Ammon's horn (tissue), 1 donor: ENCODE measurements around the gene ZNF519.
"Not testable (repeated sequence)": the region's sequence is repeated elsewhere in the genome, so short reads cannot be mapped to it uniquely, and the experiment has no call there.

Experiments used
- DNase-seq: peaks from one replicate; pipeline ENCODE4 v3.0.0-alpha.2; 2016; ENCODE audit warnings: low spot score

The ZNF519 gene

GRCh38 chr18:14132271-14132700 is at the start of gene ZNF519:
ZNF519 (minus strand) TSS chr18:14132435; CDS start chr18:14132277, 158 bp downstream.
- peak; percentile 99 for DNase-seq

GRCh38 chr18:14179306-14179705 is 47.1 kb upstream of the ZNF519 start:
- DNase-seq: no peak

GRCh38 chr18:14178321-14179196 is 46.3 kb upstream of the ZNF519 start:
- DNase-seq: peak; percentile 75

- DNase-seq: not testable (repeated sequence)
These were observed 45.5 kb upstream of the ZNF519 start for GRCh38 chr18:14177540-14178320.

- DNase-seq: not testable (repeated sequence)
These were observed 43.2 kb upstream of the ZNF519 start for GRCh38 chr18:14175404-14175803.

- DNase-seq: no peak
These were observed 42.5 kb upstream of the ZNF519 start for GRCh38 chr18:14174706-14175085.

GRCh38 chr18:14174002-14174705 is 41.9 kb upstream of the ZNF519 start:
- not testable (repeated sequence) for DNase-seq

- not testable (repeated sequence) for DNase-seq
These were observed 41.1 kb upstream of the ZNF519 start for GRCh38 chr18:14173116-14173951.

GRCh38 chr18:14172142-14173115 is 40.2 kb upstream of the ZNF519 start:
- DNase-seq: not testable (repeated sequence)

- not testable (repeated sequence) for DNase-seq
These were observed 39.3 kb upstream of the ZNF519 start for GRCh38 chr18:14171301-14172141.

GRCh38 chr18:14170367-14171036 is 38.3 kb upstream of the ZNF519 start:
- DNase-seq: not testable (repeated sequence)

- DNase-seq: not testable (repeated sequence)
These were observed 30.7 kb upstream of the ZNF519 start for GRCh38 chr18:14162915-14163314.

- DNase-seq: not testable (repeated sequence)
These were observed 19.4 kb upstream of the ZNF519 start for GRCh38 chr18:14151564-14152113.

- DNase-seq: not testable (repeated sequence)
These were observed 18.5 kb upstream of the ZNF519 start for GRCh38 chr18:14150766-14151165.

- DNase-seq: not testable (repeated sequence)
These were observed 17.7 kb upstream of the ZNF519 start for GRCh38 chr18:14149916-14150420.

GRCh38 chr18:14149121-14149850 is 17.1 kb upstream of the ZNF519 start:
- not testable (repeated sequence) for DNase-seq
